ENCODE measurements around the gene WDTC1. TPM values are rescaled to one million over a fixed set of nuclear protein-coding genes. Genes with fewer than 3 reads are reported as not detected.

WDTC1 gene
- total and polyA plus RNA-seq, 9 donors: 20.2 to 43.9 (median 29.2) TPM

DNA sequence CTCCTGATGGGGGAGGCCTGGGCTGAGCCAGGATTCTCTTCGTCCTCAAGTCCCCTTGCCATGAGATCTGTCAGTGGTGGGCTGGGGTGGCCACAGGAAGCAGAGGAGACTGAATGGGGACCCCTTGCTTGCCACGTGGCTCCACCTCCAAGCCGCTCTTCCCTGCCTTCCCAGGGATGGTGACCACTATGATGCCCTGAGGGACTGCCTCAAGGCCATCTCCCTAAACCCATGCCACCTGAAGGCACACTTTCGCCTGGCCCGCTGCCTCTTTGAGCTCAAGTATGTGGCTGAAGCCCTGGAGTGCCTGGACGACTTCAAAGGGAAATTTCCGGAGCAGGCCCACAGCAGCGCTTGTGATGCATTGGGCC, 66.6 kb downstream of the WDTC1 start:
- no peak for DNase-seq
- no peaks in the 10 kb centered on the region for H3K36me3 ChIP-seq
- no peak overlapping the region for H3K4me3 ChIP-seq
- WGBS, 3 donors: 62 to 67% (median 67%) methylated on average over 8 of the region's 8 CpGs
- no peaks in the 10 kb centered on the region for H3K9me3 ChIP-seq
- no peaks in the 10 kb centered on the region for H3K4me1 ChIP-seq (ENCODE audit: insufficient read depth)
- TF ChIP-seq POLR2A (IDR thresholded peaks at IDR 0.05): no peak
- TF ChIP-seq, protein P1, sequence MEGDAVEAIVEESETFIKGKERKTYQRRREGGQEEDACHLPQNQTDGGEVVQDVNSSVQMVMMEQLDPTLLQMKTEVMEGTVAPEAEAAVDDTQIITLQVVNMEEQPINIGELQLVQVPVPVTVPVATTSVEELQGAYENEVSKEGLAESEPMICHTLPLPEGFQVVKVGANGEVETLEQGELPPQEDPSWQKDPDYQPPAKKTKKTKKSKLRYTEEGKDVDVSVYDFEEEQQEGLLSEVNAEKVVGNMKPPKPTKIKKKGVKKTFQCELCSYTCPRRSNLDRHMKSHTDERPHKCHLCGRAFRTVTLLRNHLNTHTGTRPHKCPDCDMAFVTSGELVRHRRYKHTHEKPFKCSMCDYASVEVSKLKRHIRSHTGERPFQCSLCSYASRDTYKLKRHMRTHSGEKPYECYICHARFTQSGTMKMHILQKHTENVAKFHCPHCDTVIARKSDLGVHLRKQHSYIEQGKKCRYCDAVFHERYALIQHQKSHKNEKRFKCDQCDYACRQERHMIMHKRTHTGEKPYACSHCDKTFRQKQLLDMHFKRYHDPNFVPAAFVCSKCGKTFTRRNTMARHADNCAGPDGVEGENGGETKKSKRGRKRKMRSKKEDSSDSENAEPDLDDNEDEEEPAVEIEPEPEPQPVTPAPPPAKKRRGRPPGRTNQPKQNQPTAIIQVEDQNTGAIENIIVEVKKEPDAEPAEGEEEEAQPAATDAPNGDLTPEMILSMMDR (IDR thresholded peaks at IDR 0.05): peak in 1 of 3 donors; percentile 24
- intact Hi-C loops (cut with DNase I): loop anchor here in 3 of 4 donors (2.0 to 10.0 kb wide), 4 partner anchors 54 to 306 kb away; partner anchors contain the start of gene GPR3 (in 1 of the 3)
- no peaks in the 10 kb centered on the region for H3K27me3 ChIP-seq
- peak overlapping the region in 1 of 2 donors; percentile 13 for H3K27ac ChIP-seq

DNA sequence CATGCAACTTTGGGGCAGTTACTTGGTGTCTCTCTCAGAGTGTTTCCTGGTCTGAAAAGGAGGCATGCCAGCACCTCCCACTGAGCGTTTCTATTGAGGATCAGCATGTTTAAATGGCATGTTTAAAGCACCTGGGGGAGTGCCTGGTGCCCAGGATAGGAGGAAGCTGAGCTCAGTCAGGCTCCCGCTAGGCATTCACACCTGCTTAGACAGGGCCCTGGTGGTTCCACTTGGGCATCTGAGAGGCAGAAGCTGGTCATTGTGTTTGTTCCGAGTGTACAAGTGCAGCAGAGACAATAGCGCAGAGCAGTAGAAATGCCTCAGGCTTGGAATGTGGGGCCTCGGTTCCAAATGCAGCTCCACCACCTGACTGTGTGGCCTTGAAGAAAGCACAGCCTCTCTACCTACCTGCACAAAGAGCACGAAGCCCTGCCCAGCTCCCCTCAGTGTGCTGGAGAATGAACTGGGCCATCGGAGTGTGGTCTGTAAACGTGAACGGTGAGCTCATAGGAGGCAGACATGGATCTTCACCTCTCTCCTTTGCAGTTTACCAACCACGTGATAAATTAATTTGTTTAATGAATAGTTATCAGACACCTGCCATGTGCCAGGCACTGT, 67.3 kb downstream of the WDTC1 start:
- no peak for DNase-seq
- no peaks in the 10 kb centered on the region for H3K36me3 ChIP-seq
- H3K27ac ChIP-seq: no peak overlapping the region
- intact Hi-C loops (cut with DNase I): loop anchor here in 3 of 4 donors (2.0 to 10.0 kb wide), 4 partner anchors 53 to 306 kb away; partner anchors contain the start of gene GPR3 (in 1 of the 3)
- H3K4me3 ChIP-seq: no peak overlapping the region
- WGBS, 3 donors: 62 to 74% (median 63%) methylated on average over 10 of the region's 10 CpGs
- TF ChIP-seq, protein P1 (IDR thresholded peaks at IDR 0.05): no peak
- no peak for TF ChIP-seq POLR2A (IDR thresholded peaks at IDR 0.05)
- no peak for TF ChIP-seq EP300 (IDR thresholded peaks at IDR 0.05)
- no peaks in the 10 kb centered on the region for H3K4me1 ChIP-seq (ENCODE audit: insufficient read depth)
- H3K9me3 ChIP-seq: no peaks in the 10 kb centered on the region
- H3K27me3 ChIP-seq: no peaks in the 10 kb centered on the region

DNA sequence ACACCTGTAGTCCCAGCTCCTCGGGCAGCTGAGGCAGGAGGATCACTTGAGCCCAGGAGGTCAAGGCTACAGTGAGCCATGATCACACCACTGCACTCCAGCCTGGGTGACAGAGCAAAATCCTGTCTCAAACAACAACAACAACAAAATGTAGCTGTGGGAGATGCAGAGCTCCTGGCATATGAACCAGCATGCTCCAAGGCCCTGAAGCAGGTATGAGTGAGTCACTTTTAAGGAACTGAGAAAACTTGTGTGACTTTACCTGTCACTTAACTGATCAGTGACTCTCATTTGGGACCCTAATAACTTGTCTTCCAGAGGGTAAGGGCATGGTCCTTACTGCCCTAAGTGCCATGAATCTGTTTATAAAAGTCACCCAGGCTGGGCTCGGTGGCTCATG, 68.2 kb downstream of the WDTC1 start:
- TF ChIP-seq, protein P1 (IDR thresholded peaks at IDR 0.05): no peak
- no peak for TF ChIP-seq EP300 (IDR thresholded peaks at IDR 0.05)
- Histone ChIP-seq H3K4me3 (no peak overlapping the region), H3K9me3 (no peaks in the 10 kb centered on the region), H3K27ac (no peak overlapping the region), H3K27me3 (no peaks in the 10 kb centered on the region), H3K36me3 (no peaks in the 10 kb centered on the region), H3K4me1 (ENCODE audit: insufficient read depth) (no peaks in the 10 kb centered on the region)
- intact Hi-C loops (cut with DNase I): loop anchor here in 2 of 4 donors (5.0 to 10.0 kb wide), 3 partner anchors 52 to 305 kb away; partner anchors contain the start of gene GPR3 (in 1 of the 2)
- DNase-seq: no peak
- WGBS, 3 donors: 82 to 88% (median 85%) methylated on average over 2 of the region's 2 CpGs

DNA sequence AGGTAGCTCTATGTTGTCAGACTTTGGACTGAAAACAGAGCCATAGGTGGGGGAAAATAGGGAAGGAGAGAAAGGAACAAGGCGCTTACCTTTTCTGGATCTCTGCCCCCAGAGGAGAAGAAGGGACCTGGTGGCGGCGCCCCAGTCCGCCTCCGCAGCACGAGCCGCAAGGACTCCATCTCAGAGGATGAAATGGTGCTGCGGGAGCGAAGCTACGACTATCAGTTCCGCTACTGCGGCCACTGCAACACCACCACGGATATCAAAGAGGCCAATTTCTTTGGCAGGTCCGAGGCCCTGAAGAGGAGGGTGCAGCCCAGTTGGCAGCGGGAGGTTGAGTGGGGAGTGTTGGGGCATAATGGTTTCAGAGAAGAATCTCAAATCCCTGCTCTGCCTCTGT, 69.1 kb downstream of the WDTC1 start:
- 89 to 92% (median 91%) methylated on average over 15 of the region's 15 CpGs for WGBS, 3 donors
- Histone ChIP-seq H3K4me1 (ENCODE audit: insufficient read depth) (no peaks in the 10 kb centered on the region), H3K9me3 (no peaks in the 10 kb centered on the region), H3K36me3 (no peaks in the 10 kb centered on the region), H3K27me3 (no peaks in the 10 kb centered on the region), H3K27ac (no peak overlapping the region), H3K4me3 (no peak overlapping the region)
- intact Hi-C loops (cut with DNase I): loop anchor here in 2 of 4 donors (5.0 to 10.0 kb wide), 3 partner anchors 51 to 304 kb away; partner anchors contain the start of gene GPR3 (in 1 of the 2)
- no peak for DNase-seq
- TF ChIP-seq, protein P1 (IDR thresholded peaks at IDR 0.05): no peak
- TF ChIP-seq POLR2A (IDR thresholded peaks at IDR 0.05): no peak
- no peak for TF ChIP-seq EP300 (IDR thresholded peaks at IDR 0.05)

Data from ovary (tissue), 9 donors.